Left renal cortex interstitium (tissue), 4 donors: Measurements from ENCODE around the gene MAPKAPK5. TPM values are rescaled to one million over a fixed set of nuclear protein-coding genes. Genes with fewer than 3 reads are reported as not detected.
"Not testable (repeated sequence)": the region's sequence is repeated elsewhere in the genome, so short reads cannot be mapped to it uniquely, and the experiment has no call there.

ENCODE experiments used
- DNase-seq, 4 donors: peaks; one replicate each; pipeline ENCODE4 v3.0.0-alpha.2; 2013; ENCODE audit warnings: low read depth in 4 of 4, low spot score in 2 of 4, missing footprints in 1 of 4
- polyA plus RNA-seq, 4 donors: library from polyadenylated mRNA; unstranded; fragments of 120-200 nt; gene quantifications; one replicate each; pipeline ENCODE4 v1.2.1, GENCODE V29; 2013; ENCODE audit not compliant: insufficient read length in 4 of 4

Gene MAPKAPK5
- polyA plus RNA-seq: 10 to 100 TPM; 42.4 to 60.6 (median 53.8) TPM

GRCh38 chr12:111841750-111842555, at the start of gene MAPKAPK5:
Gene MAPKAPK5 (plus strand): TSS chr12:111842228. CDS start chr12:111842734, 506 bp downstream.
- peak; percentile 90 to 92 (median 90) for DNase-seq

GRCh38 chr12:111792856-111793235, 49.2 kb upstream of the MAPKAPK5 start:
- DNase-seq: no peak

GRCh38 chr12:111798182-111798581, 43.8 kb upstream of the MAPKAPK5 start:
- DNase-seq: no peak

GRCh38 chr12:111799758-111800157, 42.3 kb upstream of the MAPKAPK5 start:
- DNase-seq: no peak

GRCh38 chr12:111803038-111803626, 38.9 kb upstream of the MAPKAPK5 start:
- DNase-seq: no peak

- DNase-seq: no peak
Measured at GRCh38 chr12:111803851-111804250, 38.2 kb upstream of the MAPKAPK5 start.

GRCh38 chr12:111806304-111806703, 35.7 kb upstream of the MAPKAPK5 start:
- DNase-seq: no peak

- DNase-seq: no peak
Measured at GRCh38 chr12:111807232-111807631, 34.8 kb upstream of the MAPKAPK5 start.

- DNase-seq: peak; percentile 44 to 69 (median 56)
Measured at GRCh38 chr12:111812881-111813741, 28.9 kb upstream of the MAPKAPK5 start.

- DNase-seq: no peak
Measured at GRCh38 chr12:111816065-111816615, 25.9 kb upstream of the MAPKAPK5 start.

- not testable (repeated sequence) for DNase-seq
Measured at GRCh38 chr12:111816898-111817297, 25.1 kb upstream of the MAPKAPK5 start.

GRCh38 chr12:111818340-111818739, 23.7 kb upstream of the MAPKAPK5 start:
- DNase-seq: no peak

- no peak for DNase-seq
Measured at GRCh38 chr12:111819191-111820158, 22.6 kb upstream of the MAPKAPK5 start.

GRCh38 chr12:111820828-111821227, 21.2 kb upstream of the MAPKAPK5 start:
- DNase-seq: not testable (repeated sequence)

GRCh38 chr12:111822886-111823285, 19.1 kb upstream of the MAPKAPK5 start:
- no peak for DNase-seq

GRCh38 chr12:111823891-111824290, 18.1 kb upstream of the MAPKAPK5 start:
- DNase-seq: no peak

GRCh38 chr12:111824312-111824711, 17.7 kb upstream of the MAPKAPK5 start:
- not testable (repeated sequence) for DNase-seq

- DNase-seq: no peak
Measured at GRCh38 chr12:111825509-111825908, 16.5 kb upstream of the MAPKAPK5 start.

GRCh38 chr12:111826316-111826715, 15.7 kb upstream of the MAPKAPK5 start:
- DNase-seq: no peak

GRCh38 chr12:111826992-111827391, 15.0 kb upstream of the MAPKAPK5 start:
- DNase-seq: no peak
